MM.1S (cell line): ENCODE data around the gene HOXB7.

Experiments used
- DNase-seq: peaks from one replicate; pipeline ENCODE4 v3.0.0-alpha.2; 2015
- H2AFZ ChIP-seq: fragments of 300-600 bp; sonication (generic); 2 replicates; pipeline ENCODE4 v1.6.0; 2016; ENCODE audit warnings: antibody characterized with exemption, low read length
- H3F3A ChIP-seq: fragments of 300-600 bp; sonication (generic); 2 replicates; pipeline ENCODE4 v1.6.1; 2016; ENCODE audit warnings: mild to moderate bottlenecking, antibody characterized with exemption, low read length, moderate library complexity, mixed read lengths; ENCODE audit not compliant: insufficient read depth
- H3K27ac ChIP-seq: fragments of 300-600 bp; sonication (generic); 2 replicates; pipeline ENCODE4 v1.5.1; 2016; ENCODE audit warnings: mild to moderate bottlenecking, low read length
- H3K27me3 ChIP-seq: fragments of 300-600 bp; sonication (generic); replicated peaks from 2 replicates; pipeline ENCODE4 v1.6.0; 2016; ENCODE audit warnings: low read length; ENCODE audit not compliant: insufficient read depth
- H3K36me3 ChIP-seq: fragments of 300-600 bp; sonication (generic); replicated peaks from 2 replicates; pipeline ENCODE4 v1.6.1; 2016; ENCODE audit warnings: mild to moderate bottlenecking, low read length, mixed read lengths; ENCODE audit not compliant: insufficient read depth
- H3K4me1 ChIP-seq: fragments of 300-600 bp; sonication (generic); 2 replicates; pipeline ENCODE4 v1.6.1; 2016; ENCODE audit warnings: low read length, mixed read lengths
- H3K4me2 ChIP-seq: fragments of 300-600 bp; sonication (generic); 2 replicates; pipeline ENCODE4 v1.6.0; 2016; ENCODE audit warnings: low read depth, low read length
- H3K4me3 ChIP-seq: fragments of 300-600 bp; sonication (generic); 2 replicates; pipeline ENCODE4 v1.5.1; 2016; ENCODE audit warnings: low read length, mixed read lengths
- H3K79me2 ChIP-seq: fragments of 300-600 bp; sonication (generic); 2 replicates; pipeline ENCODE4 v1.6.1; 2016; ENCODE audit warnings: mixed run types, low read length, mixed read lengths
- H3K9ac ChIP-seq: fragments of 300-600 bp; sonication (generic); 2 replicates; pipeline ENCODE4 v1.6.1; 2016; ENCODE audit warnings: low read length, mixed read lengths
- H3K9me2 ChIP-seq: fragments of 300-600 bp; sonication (generic); replicated peaks from 2 replicates; pipeline ENCODE4 v1.6.1; 2016; ENCODE audit warnings: mild to moderate bottlenecking, low read length, mixed read lengths; ENCODE audit not compliant: insufficient read depth
- H3K9me3 ChIP-seq: fragments of 300-600 bp; sonication (generic); replicated peaks from 2 replicates; pipeline ENCODE4 v1.6.1; 2016; ENCODE audit warnings: mild to moderate bottlenecking, low read length, mixed read lengths; ENCODE audit not compliant: insufficient read depth
- H4K20me1 ChIP-seq: fragments of 300-600 bp; sonication (generic); 2 replicates; pipeline ENCODE4 v1.6.1; 2016; ENCODE audit warnings: mild to moderate bottlenecking, low read length, moderate library complexity, mixed read lengths; ENCODE audit not compliant: insufficient read depth
- EZH2 ChIP-seq: fragments of 300-600 bp; sonication (generic); optimal IDR thresholded peaks from 2 replicates; pipeline ENCODE3; 2017; ENCODE audit warnings: low read depth, mild to moderate bottlenecking, antibody characterized with exemption, low read length, mixed read lengths
- EZH2phosphoT487 ChIP-seq: fragments of 300-600 bp; sonication (generic); IDR thresholded peaks from 2 replicates; pipeline ENCODE4 v1.6.1; 2018; ENCODE audit warnings: antibody characterized with exemption, low read length
- TF ChIP-seq, protein P1 (sequence below): fragments of 300-600 bp; sonication (generic); IDR thresholded peaks from 2 replicates; pipeline ENCODE4 v1.5.1; 2016; ENCODE audit warnings: antibody characterized with exemption, low read length, mixed read lengths

The HOXB7 gene

DNA sequence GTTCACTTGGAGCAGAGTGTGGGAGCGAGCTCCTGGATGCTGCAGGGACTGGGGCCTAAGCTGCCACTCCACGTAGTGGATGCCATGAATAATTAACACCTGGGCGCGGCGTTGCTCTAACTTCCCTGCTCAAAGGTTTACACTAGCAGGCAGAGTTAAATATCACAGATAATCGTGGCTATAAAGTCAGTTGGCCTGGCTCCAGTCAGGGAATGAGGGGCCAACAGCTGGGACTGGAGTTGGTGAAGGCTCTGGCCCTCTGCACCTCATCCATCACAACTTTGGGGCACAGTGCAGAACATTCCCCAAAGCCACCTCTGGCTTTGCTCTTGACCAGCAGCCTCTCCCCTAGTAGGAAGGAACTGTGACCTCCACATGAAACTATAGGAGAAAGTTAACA lies 43.6 kb downstream of the HOXB7 start:
- DNase-seq = no peak
- Histone ChIP-seq H3K27me3 (no peaks in the 10 kb centered on the region), H3K9me2 (no peaks in the 10 kb centered on the region), H3K4me1 (no peaks in the 10 kb centered on the region), H3K36me3 (no peaks in the 10 kb centered on the region), H2AFZ (no peak overlapping the region), H3K9me3 (no peaks in the 10 kb centered on the region), H3K4me2 (no peak overlapping the region), H3K79me2 (0 out of 2 replicates have a peak, but pooled peaks cover 3% of the 10 kb centered on the region), H4K20me1 (no peaks in the 10 kb centered on the region), H3F3A (no peaks in the 10 kb centered on the region), H3K4me3 (no peak overlapping the region), H3K9ac (no peak overlapping the region), H3K27ac (no peak overlapping the region)
- TF ChIP-seq, protein P1, sequence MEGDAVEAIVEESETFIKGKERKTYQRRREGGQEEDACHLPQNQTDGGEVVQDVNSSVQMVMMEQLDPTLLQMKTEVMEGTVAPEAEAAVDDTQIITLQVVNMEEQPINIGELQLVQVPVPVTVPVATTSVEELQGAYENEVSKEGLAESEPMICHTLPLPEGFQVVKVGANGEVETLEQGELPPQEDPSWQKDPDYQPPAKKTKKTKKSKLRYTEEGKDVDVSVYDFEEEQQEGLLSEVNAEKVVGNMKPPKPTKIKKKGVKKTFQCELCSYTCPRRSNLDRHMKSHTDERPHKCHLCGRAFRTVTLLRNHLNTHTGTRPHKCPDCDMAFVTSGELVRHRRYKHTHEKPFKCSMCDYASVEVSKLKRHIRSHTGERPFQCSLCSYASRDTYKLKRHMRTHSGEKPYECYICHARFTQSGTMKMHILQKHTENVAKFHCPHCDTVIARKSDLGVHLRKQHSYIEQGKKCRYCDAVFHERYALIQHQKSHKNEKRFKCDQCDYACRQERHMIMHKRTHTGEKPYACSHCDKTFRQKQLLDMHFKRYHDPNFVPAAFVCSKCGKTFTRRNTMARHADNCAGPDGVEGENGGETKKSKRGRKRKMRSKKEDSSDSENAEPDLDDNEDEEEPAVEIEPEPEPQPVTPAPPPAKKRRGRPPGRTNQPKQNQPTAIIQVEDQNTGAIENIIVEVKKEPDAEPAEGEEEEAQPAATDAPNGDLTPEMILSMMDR = no peak
- TF ChIP-seq EZH2 (no peak), EZH2phosphoT487 (no peak)

DNA sequence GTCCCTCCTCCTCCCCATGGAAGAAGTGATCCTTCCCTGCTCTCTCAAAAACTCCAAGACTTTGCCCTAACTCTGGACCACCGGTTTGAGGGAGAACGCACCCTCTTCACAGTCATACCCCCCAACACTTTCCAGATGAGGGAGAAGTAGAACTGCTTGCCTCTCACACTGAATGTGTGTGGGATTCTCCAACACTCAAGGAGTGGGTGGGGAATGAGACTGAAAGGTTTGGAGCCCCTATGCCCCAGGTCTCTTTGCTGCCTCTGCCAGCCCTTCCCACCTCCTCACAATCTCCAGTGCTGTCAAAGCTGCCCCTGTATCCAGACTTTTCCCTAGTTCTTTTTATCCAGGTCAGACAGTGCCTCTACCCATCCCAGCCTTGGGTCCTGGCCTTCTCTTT lies 44.1 kb downstream of the HOXB7 start:
- Histone ChIP-seq H3K9ac (no peak overlapping the region), H3K4me2 (no peak overlapping the region), H4K20me1 (no peaks in the 10 kb centered on the region), H3K27ac (no peak overlapping the region), H3K79me2 (0 out of 2 replicates have a peak, but pooled peaks cover 3% of the 10 kb centered on the region), H2AFZ (no peak overlapping the region), H3K4me1 (no peaks in the 10 kb centered on the region), H3K9me3 (no peaks in the 10 kb centered on the region), H3K27me3 (no peaks in the 10 kb centered on the region), H3K36me3 (no peaks in the 10 kb centered on the region), H3K4me3 (no peak overlapping the region), H3K9me2 (no peaks in the 10 kb centered on the region), H3F3A (no peaks in the 10 kb centered on the region)
- DNase-seq = no peak
- no peak for TF ChIP-seq EZH2phosphoT487
- TF ChIP-seq, protein P1 = no peak
- TF ChIP-seq EZH2 = no peak

DNA sequence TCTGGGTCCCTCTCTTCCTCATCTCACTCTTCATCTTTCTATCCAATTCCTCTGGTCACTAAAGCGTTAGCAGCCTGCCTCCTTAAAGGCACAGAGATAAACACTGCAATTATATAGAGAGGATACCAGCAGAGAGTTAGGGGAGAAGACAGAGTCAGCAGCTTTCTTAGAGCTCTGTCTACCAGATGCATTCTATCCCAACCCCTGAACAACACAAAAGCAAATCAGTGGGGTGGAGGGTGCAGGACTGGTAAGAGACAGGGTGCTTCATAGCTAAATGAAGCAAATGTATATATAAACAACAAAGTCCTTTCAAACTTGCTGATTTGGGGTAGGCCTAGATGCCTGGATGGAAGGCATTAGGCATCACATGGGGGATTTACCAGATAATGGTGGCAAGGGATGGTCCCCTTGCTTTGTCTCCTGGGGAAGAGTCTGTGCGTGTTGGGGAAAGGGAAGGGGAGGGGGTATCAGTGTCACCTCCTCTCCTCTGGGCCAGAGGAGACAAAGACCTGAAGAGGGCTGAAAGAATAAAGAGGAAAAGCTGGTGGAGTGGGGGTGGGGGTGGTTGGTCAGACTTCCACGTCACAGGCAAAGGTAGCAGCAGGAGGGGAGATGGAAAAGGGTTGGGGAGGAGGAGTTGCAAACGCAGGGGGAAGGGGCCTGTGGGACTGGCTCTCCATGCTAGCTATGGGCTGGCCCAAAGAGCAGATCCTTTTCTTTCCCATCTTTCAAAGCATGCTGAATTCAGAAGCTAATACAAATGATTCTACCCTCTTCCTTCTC lies 44.7 kb downstream of the HOXB7 start:
- Histone ChIP-seq H3K4me2 (no peak overlapping the region), H3K9me2 (no peaks in the 10 kb centered on the region), H3K9ac (no peak overlapping the region), H2AFZ (no peak overlapping the region), H3F3A (no peaks in the 10 kb centered on the region), H3K27me3 (no peaks in the 10 kb centered on the region), H3K4me3 (no peak overlapping the region), H3K4me1 (no peaks in the 10 kb centered on the region), H3K27ac (no peak overlapping the region), H3K9me3 (no peaks in the 10 kb centered on the region), H4K20me1 (no peaks in the 10 kb centered on the region), H3K36me3 (no peaks in the 10 kb centered on the region), H3K79me2 (0 out of 2 replicates have a peak, but pooled peaks cover 3% of the 10 kb centered on the region)
- no peak for DNase-seq
- no peak for TF ChIP-seq EZH2
- TF ChIP-seq, protein P1 = no peak
- TF ChIP-seq EZH2phosphoT487 = no peak
